Neural cell (in vitro differentiated cells): ENCODE measurements around the gene NME7. TPM values are rescaled to one million over a fixed set of nuclear protein-coding genes. Genes with fewer than 3 reads are reported as not detected.

Experiments used
- H2AFZ ChIP-seq: fragments of 200-600, 300-800 bp; sonication (generic), shearing (Covaris generic); 2 replicates; pipeline ENCODE4 v1.6.0; 2014; ENCODE audit warnings: low read depth, mild to moderate bottlenecking, antibody characterized with exemption, low read length, moderate library complexity
- H3F3A ChIP-seq: fragments of 200-600 bp; shearing (Covaris generic); 2 replicates; pipeline ENCODE4 v1.6.1; 2016; ENCODE audit warnings: mild to moderate bottlenecking, moderate library complexity, mixed read lengths, antibody characterized with exemption, low read length; ENCODE audit not compliant: insufficient read depth, poor library complexity, severe bottlenecking
- H3K27ac ChIP-seq: fragments of 200-600, 300-800 bp; sonication (generic), shearing (Covaris generic); 2 replicates; pipeline ENCODE4 v1.5.1; 2014; ENCODE audit warnings: mild to moderate bottlenecking, low read length, moderate library complexity
- H3K27me3 ChIP-seq: fragments of 300-800, 200-600 bp; sonication (generic), shearing (Covaris generic); 2 replicates; pipeline ENCODE4 v1.6.0; 2014; ENCODE audit warnings: mild to moderate bottlenecking, low read depth, low read length, moderate library complexity; ENCODE audit not compliant: insufficient read depth
- H3K36me3 ChIP-seq: fragments of 300-800, 200-600 bp; sonication (generic), shearing (Covaris generic); 2 replicates; pipeline ENCODE4 v1.5.1; 2014; ENCODE audit warnings: mild to moderate bottlenecking, antibody characterized with exemption, low read length, moderate library complexity; ENCODE audit not compliant: insufficient read depth
- H3K4me2 ChIP-seq: fragments of 300-800, 200-600 bp; sonication (generic), shearing (Covaris generic); 2 replicates; pipeline ENCODE4 v1.6.0; 2014; ENCODE audit warnings: mild to moderate bottlenecking, low read length
- H3K4me3 ChIP-seq: fragments of 300-800, 200-600 bp; sonication (generic), shearing (Covaris generic); 2 replicates; pipeline ENCODE4 v1.5.1; 2014; ENCODE audit warnings: mild to moderate bottlenecking, low read length, moderate library complexity
- H3K79me2 ChIP-seq: fragments of 200-600 bp; shearing (Covaris generic); replicated peaks from 2 replicates; pipeline ENCODE4 v1.6.0; 2014; ENCODE audit warnings: mild to moderate bottlenecking, low read length, moderate library complexity; ENCODE audit not compliant: insufficient read depth
- H3K9ac ChIP-seq: fragments of 300-800, 200-600 bp; sonication (generic), shearing (Covaris generic); 2 replicates; pipeline ENCODE4 v1.6.1; 2016; ENCODE audit warnings: mild to moderate bottlenecking, low read length, mixed read lengths
- H3K9me2 ChIP-seq: fragments of 200-600 bp; shearing (Covaris generic); 2 replicates; pipeline ENCODE4 v1.6.1; 2016; ENCODE audit warnings: mild to moderate bottlenecking, low read length, mixed read lengths; ENCODE audit not compliant: insufficient read depth
- H3K9me3 ChIP-seq: fragments of 200-600, 300-800 bp; sonication (generic), shearing (Covaris generic); 2 replicates; pipeline ENCODE4 v1.6.1; 2016; ENCODE audit warnings: mild to moderate bottlenecking, mixed run types, low read length, moderate library complexity, mixed read lengths
- H4K20me1 ChIP-seq: fragments of 200-600 bp; shearing (Covaris generic); 2 replicates; pipeline ENCODE4 v1.6.1; 2016; ENCODE audit warnings: mild to moderate bottlenecking, mixed run types; ENCODE audit not compliant: insufficient read depth
- EP300 ChIP-seq: fragments of 450-650 bp; conservative IDR thresholded peaks from 2 replicates; pipeline ENCODE4 v1.6.1; 2014; ENCODE audit warnings: antibody characterized with exemption, mild to moderate bottlenecking, moderate library complexity; ENCODE audit not compliant: poor library complexity, severe bottlenecking
- EZH2 ChIP-seq: fragments of 200-600, 300-800 bp; shearing (Covaris generic), sonication (generic); IDR thresholded peaks from 2 replicates; pipeline ENCODE4 v1.6.1; 2014; ENCODE audit warnings: antibody characterized with exemption, low read length, borderline replicate concordance, mild to moderate bottlenecking; ENCODE audit not compliant: insufficient read depth, poor library complexity, severe bottlenecking
- MXI1 ChIP-seq: fragments of 450-650 bp; conservative IDR thresholded peaks from 2 replicates; pipeline ENCODE4 v1.6.1; 2014; ENCODE audit warnings: antibody characterized with exemption, mild to moderate bottlenecking; ENCODE audit not compliant: poor library complexity, severe bottlenecking
- POLR2AphosphoS5 ChIP-seq: IDR thresholded peaks from 2 replicates; pipeline ENCODE4 v1.6.1; 2012
- SMC3 ChIP-seq: fragments of 450-650 bp; conservative IDR thresholded peaks from 2 replicates; pipeline ENCODE4 v1.6.1; 2014; ENCODE audit warnings: antibody characterized with exemption, mild to moderate bottlenecking, moderate library complexity; ENCODE audit not compliant: poor library complexity
- TAF1 ChIP-seq: IDR thresholded peaks from 2 replicates; pipeline ENCODE4 v1.6.1; 2012; ENCODE audit warnings: low read depth
- polyA plus RNA-seq: library from polyadenylated mRNA; depleted of rRNA; stranded (reverse); fragments of >200 nt; gene quantifications from 2 replicates; pipeline ENCODE4 v1.2.3, GENCODE V29; 2014
- TF ChIP-seq, protein P1 (sequence below): fragments of 450-650 bp; IDR thresholded peaks from 2 replicates; pipeline ENCODE4 v1.5.1; 2014; ENCODE audit warnings: antibody characterized with exemption, mild to moderate bottlenecking, moderate library complexity; ENCODE audit not compliant: poor library complexity, severe bottlenecking
- TF ChIP-seq, protein P2 (sequence below): IDR thresholded peaks from 2 replicates; pipeline ENCODE4 v1.6.1; 2012; ENCODE audit warnings: borderline replicate concordance

NME7 gene
- polyA plus RNA-seq, 1 donor from 2014 or later, result 42.4 TPM

DNA sequence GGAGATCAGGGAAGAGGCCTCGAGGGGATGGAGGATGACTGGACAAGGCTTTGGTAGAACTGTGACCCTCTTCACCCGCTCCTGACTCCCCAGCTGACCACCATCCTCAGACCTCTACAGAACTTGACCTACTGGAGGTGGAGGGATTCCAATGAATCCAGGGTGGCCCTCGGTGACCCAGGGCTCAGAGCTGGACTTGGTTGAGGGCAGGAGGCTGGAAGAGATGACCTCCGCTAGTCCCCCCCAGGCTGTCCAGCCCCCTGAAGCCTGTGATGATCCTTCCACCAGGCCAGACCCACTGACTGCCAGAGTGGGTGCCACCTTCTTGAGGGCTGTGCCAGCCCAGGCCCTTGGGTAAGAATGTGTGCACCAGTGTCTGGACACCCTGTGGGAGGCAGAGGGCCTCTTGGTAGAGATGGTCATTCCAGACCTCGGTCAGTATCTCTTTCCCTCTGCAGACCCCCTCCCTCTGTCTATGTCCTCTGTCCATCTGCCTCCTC lies 216.2 kb downstream of the NME7 start:
- Histone ChIP-seq H3K9me2 (no peaks in the 10 kb centered on the region), H3K27me3 (no peaks in the 10 kb centered on the region), H4K20me1 (no peaks in the 10 kb centered on the region), H3K9me3 (no peaks in the 10 kb centered on the region), H3K4me3 (no peak overlapping the region), H3K9ac (no peak overlapping the region), H2AFZ (no peak overlapping the region), H3K79me2 (no peaks in the 10 kb centered on the region), H3K4me2 (no peak overlapping the region), H3F3A (no peaks in the 10 kb centered on the region), H3K27ac (no peak overlapping the region), H3K36me3 (no peaks in the 10 kb centered on the region)
- TF ChIP-seq MXI1 (no peak), POLR2AphosphoS5 (no peak), EZH2 (no peak), SMC3 (no peak), TAF1 (no peak), EP300 (no peak)
- TF ChIP-seq, protein P1, sequence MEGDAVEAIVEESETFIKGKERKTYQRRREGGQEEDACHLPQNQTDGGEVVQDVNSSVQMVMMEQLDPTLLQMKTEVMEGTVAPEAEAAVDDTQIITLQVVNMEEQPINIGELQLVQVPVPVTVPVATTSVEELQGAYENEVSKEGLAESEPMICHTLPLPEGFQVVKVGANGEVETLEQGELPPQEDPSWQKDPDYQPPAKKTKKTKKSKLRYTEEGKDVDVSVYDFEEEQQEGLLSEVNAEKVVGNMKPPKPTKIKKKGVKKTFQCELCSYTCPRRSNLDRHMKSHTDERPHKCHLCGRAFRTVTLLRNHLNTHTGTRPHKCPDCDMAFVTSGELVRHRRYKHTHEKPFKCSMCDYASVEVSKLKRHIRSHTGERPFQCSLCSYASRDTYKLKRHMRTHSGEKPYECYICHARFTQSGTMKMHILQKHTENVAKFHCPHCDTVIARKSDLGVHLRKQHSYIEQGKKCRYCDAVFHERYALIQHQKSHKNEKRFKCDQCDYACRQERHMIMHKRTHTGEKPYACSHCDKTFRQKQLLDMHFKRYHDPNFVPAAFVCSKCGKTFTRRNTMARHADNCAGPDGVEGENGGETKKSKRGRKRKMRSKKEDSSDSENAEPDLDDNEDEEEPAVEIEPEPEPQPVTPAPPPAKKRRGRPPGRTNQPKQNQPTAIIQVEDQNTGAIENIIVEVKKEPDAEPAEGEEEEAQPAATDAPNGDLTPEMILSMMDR, result no peak

DNA sequence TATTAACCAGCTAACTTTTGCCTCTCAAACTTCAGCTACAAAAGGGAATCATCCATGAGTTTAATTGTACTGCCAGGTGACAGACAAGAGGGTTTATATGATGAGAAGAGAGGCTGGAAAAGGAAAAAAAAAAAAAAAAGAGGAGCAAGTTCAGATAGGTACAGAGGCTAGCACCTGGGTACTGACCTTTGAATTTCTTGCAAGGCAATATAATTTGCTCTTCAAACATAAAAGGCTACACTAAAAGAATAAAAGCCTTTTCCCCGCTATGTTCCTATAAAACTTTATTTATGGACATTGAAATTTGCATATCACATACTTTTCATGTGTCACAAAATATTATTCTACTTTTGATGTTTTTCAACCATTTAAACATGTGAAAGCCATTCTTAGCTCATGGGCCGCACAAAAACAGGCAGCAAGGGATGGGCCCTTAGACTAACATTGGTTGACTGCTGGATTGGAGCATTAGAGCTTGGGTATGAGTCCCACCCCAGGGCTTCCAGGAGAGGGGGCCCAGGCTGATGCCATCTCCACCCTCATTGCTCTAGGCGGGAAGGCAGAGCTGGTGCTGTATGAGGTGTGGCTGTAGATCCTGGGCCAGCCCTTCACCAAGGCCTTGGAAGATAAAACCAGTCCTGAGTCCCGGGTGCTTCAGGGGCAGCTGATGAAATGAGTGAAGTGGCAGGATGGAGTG lies 216.8 kb downstream of the NME7 start:
- TF ChIP-seq MXI1 (no peak), EP300 (no peak), TAF1 (no peak), POLR2AphosphoS5 (no peak), EZH2 (no peak)
- TF ChIP-seq, protein P2, sequence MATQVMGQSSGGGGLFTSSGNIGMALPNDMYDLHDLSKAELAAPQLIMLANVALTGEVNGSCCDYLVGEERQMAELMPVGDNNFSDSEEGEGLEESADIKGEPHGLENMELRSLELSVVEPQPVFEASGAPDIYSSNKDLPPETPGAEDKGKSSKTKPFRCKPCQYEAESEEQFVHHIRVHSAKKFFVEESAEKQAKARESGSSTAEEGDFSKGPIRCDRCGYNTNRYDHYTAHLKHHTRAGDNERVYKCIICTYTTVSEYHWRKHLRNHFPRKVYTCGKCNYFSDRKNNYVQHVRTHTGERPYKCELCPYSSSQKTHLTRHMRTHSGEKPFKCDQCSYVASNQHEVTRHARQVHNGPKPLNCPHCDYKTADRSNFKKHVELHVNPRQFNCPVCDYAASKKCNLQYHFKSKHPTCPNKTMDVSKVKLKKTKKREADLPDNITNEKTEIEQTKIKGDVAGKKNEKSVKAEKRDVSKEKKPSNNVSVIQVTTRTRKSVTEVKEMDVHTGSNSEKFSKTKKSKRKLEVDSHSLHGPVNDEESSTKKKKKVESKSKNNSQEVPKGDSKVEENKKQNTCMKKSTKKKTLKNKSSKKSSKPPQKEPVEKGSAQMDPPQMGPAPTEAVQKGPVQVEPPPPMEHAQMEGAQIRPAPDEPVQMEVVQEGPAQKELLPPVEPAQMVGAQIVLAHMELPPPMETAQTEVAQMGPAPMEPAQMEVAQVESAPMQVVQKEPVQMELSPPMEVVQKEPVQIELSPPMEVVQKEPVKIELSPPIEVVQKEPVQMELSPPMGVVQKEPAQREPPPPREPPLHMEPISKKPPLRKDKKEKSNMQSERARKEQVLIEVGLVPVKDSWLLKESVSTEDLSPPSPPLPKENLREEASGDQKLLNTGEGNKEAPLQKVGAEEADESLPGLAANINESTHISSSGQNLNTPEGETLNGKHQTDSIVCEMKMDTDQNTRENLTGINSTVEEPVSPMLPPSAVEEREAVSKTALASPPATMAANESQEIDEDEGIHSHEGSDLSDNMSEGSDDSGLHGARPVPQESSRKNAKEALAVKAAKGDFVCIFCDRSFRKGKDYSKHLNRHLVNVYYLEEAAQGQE, result no peak
- TF ChIP-seq, protein P1, result no peak
- no peaks in the 10 kb centered on the region for H3K27me3 ChIP-seq
- no peak overlapping the region for H3K9ac ChIP-seq
- no peaks in the 10 kb centered on the region for H3F3A ChIP-seq
- no peak overlapping the region for H3K27ac ChIP-seq
- H3K4me3 ChIP-seq, result no peak overlapping the region
- no peaks in the 10 kb centered on the region for H3K36me3 ChIP-seq
- no peak overlapping the region for H2AFZ ChIP-seq
- H3K4me2 ChIP-seq, result no peak overlapping the region
- H3K79me2 ChIP-seq, result no peaks in the 10 kb centered on the region
- H4K20me1 ChIP-seq, result no peaks in the 10 kb centered on the region
- H3K9me2 ChIP-seq, result no peaks in the 10 kb centered on the region
- H3K9me3 ChIP-seq, result no peaks in the 10 kb centered on the region
